Lung (tissue), 12 donors: ENCODE results near the gene RABL2B. TPM values are rescaled to one million over a fixed set of nuclear protein-coding genes. Genes with fewer than 3 reads are reported as not detected.

Experiments used
- ATAC-seq: fragments of 200-7000 bp; cut with Tn5 transposase; one replicate; pipeline ENCODE4 v1.9.1; 2020; ENCODE audit warnings: moderate number of reproducible peaks; ENCODE audit not compliant: insufficient read depth, low FRiP score
- DNase-seq, 3 donors: peaks; one replicate each; pipeline ENCODE4 v3.0.0-alpha.2; 2013 to 2017
- H3K27ac ChIP-seq, 2 donors: one replicate each; pipeline ENCODE4 v1.5.1; 2013; ENCODE audit warnings: mild to moderate bottlenecking in 2 of 2, moderate library complexity in 2 of 2, control low read depth in 1 of 2, inconsistent platforms in 1 of 2, low read depth in 1 of 2, low read length in 1 of 2
- H3K27me3 ChIP-seq, 3 donors: one replicate each; pipeline ENCODE4 v1.5.1; 2013; ENCODE audit warnings: low read length in 2 of 3; ENCODE audit not compliant: control insufficient read depth in 3 of 3, insufficient read depth in 3 of 3
- H3K36me3 ChIP-seq, 4 donors: one replicate each; pipeline ENCODE4 v1.5.1; 2013; ENCODE audit warnings: low read length in 4 of 4, mild to moderate bottlenecking in 1 of 4, moderate library complexity in 1 of 4; ENCODE audit not compliant: control insufficient read depth in 4 of 4, insufficient read depth in 4 of 4
- H3K4me1 ChIP-seq, 5 donors: one replicate each; pipeline ENCODE4 v1.5.1; 2013; ENCODE audit warnings: low read length in 5 of 5, mild to moderate bottlenecking in 2 of 5, moderate library complexity in 1 of 5; ENCODE audit not compliant: control insufficient read depth in 5 of 5, insufficient read depth in 5 of 5
- H3K4me3 ChIP-seq: one replicate; pipeline ENCODE4 v1.5.1; 2013; ENCODE audit warnings: mild to moderate bottlenecking, control low read depth, moderate library complexity
- H3K9ac ChIP-seq, 2 donors: one replicate each; pipeline ENCODE4 v1.5.1; 2013; ENCODE audit warnings: low read length in 2 of 2, control low read depth in 1 of 2; ENCODE audit not compliant: insufficient read depth in 1 of 2
- H3K9me3 ChIP-seq, 4 donors: one replicate each; pipeline ENCODE4 v1.5.1; 2013; ENCODE audit warnings: low read length in 3 of 4, mild to moderate bottlenecking in 1 of 4, moderate library complexity in 1 of 4; ENCODE audit not compliant: control insufficient read depth in 4 of 4, insufficient read depth in 3 of 4
- CTCF ChIP-seq: IDR thresholded peaks from 2 replicates; pipeline ENCODE4 v1.5.1; 2012; ENCODE audit warnings: mild to moderate bottlenecking; ENCODE audit errors: control extremely low read depth, extremely low read depth
- WGBS, 2 donors: extraction: QIAGEN DNeasy Blood & Tissue Kit; methylation state at CpG; one replicate each; pipeline ENCODE4 v1.1.7; 2013; 5-methylcytosine and 5-hydroxymethylcytosine counted together
- polyA plus RNA-seq, 2 donors: library from polyadenylated mRNA; stranded (reverse); fragments of 200-250 nt; gene quantifications; one replicate each; pipeline ENCODE4 v1.2.1, GENCODE V29; 2013
- total RNA-seq, 2 donors: library from RNA; depleted of rRNA in 1 of 2; stranded (reverse); fragments of >200 nt in 1 of 2; gene quantifications; one replicate each; pipeline ENCODE4 v1.2.1, GENCODE V29; 2014 to 2021
- donor health status: control.
- donor health status: control.
- donor health status: Bipolar disorder and iron deficiency.
- donor health status: healthy.
- donor health status: DM: yes; HTN: yes; CAD: no.

Gene RABL2B
- total and polyA plus RNA-seq, 4 donors, result 25.1 to 53.4 (median 32.5) TPM

GRCh38 chr22:50719814-50720300, 63.6 kb downstream of the RABL2B start:
- H3K27me3 ChIP-seq, result peaks cover 0 to 15% (median 7%) of the 10 kb centered on the region in 3 donors
- DNase-seq, result no peak
- no peak overlapping the region for H3K4me3 ChIP-seq
- 63 to 74% methylated on average over 39 to 40 of the region's 40 CpGs for WGBS, 2 donors
- H3K36me3 ChIP-seq, result peaks cover 0 to 31% (median 3%) of the 10 kb centered on the region in 4 donors
- no peak overlapping the region for H3K27ac ChIP-seq
- no peak overlapping the region for H3K9ac ChIP-seq
- no peaks in the 10 kb centered on the region for H3K9me3 ChIP-seq
- ATAC-seq, result no peak
- TF ChIP-seq CTCF, result no peak
- H3K4me1 ChIP-seq, result peaks cover 0 to 8% (median 0%) of the 10 kb centered on the region in 5 donors

- Histone ChIP-seq H3K36me3 (peaks cover 0 to 36% (median 2%) of the 10 kb centered on the region in 4 donors), H3K4me1 (peaks cover 0 to 10% (median 0%) of the 10 kb centered on the region in 5 donors), H3K4me3 (no peak overlapping the region), H3K27me3 (peaks cover 0 to 15% (median 7%) of the 10 kb centered on the region in 3 donors), H3K9ac (no peak overlapping the region), H3K9me3 (no peaks in the 10 kb centered on the region), H3K27ac (no peak overlapping the region)
- no peak for DNase-seq
- WGBS, 2 donors, result 93 to 98% methylated on average over 10 of the region's 10 CpGs
- ATAC-seq, result no peak
- TF ChIP-seq CTCF, result no peak
These were observed 65.1 kb downstream of the RABL2B start for GRCh38 chr22:50718352-50718709.

GRCh38 chr22:50717709-50718351, 65.6 kb downstream of the RABL2B start:
- peaks cover 0 to 34% (median 2%) of the 10 kb centered on the region in 4 donors for H3K36me3 ChIP-seq
- TF ChIP-seq CTCF, result no peak

More at GRCh38 chr22:50717709-50718351, 65.6 kb downstream of the RABL2B start:
- 88 to 91% methylated on average over 10 of the region's 10 CpGs for WGBS, 2 donors
- Histone ChIP-seq H3K27me3 (peaks cover 0 to 15% (median 7%) of the 10 kb centered on the region in 3 donors), H3K4me1 (peaks cover 0 to 10% (median 0%) of the 10 kb centered on the region in 5 donors), H3K9ac (no peak overlapping the region), H3K27ac (no peak overlapping the region), H3K4me3 (no peak overlapping the region), H3K9me3 (no peaks in the 10 kb centered on the region)
- no peak for DNase-seq
- no peak for ATAC-seq

Other genes starting within 250 kb of the RABL2B start
- 1 to 10 TPM in 1 of 2 donors, under 1 TPM in 1; 0.85 to 1.0 TPM for gene KLHDC7B, start 237.7 kb downstream of the RABL2B start, total RNA-seq
- gene KLHDC7B, start 237.7 kb downstream of the RABL2B start, polyA plus RNA-seq, result 1 to 10 TPM in 1 of 2 donors, under 1 TPM in 1; 0.39 to 1.6 TPM
- not detected for gene SYCE3, start 220.7 kb downstream of the RABL2B start, total RNA-seq
- 1 to 10 TPM; 1.1 to 1.7 TPM for gene SYCE3, start 220.7 kb downstream of the RABL2B start, polyA plus RNA-seq
- gene CPT1B, start 205.2 kb downstream of the RABL2B start, total RNA-seq, result 10 to 100 TPM in 1 of 2 donors, 1 to 10 TPM in 1; 5.7 to 21.2 TPM
- 10 to 100 TPM; 11.8 to 14.5 TPM for gene CPT1B, start 205.2 kb downstream of the RABL2B start, polyA plus RNA-seq
- gene CHKB, start 200.8 kb downstream of the RABL2B start, total RNA-seq, result 10 to 100 TPM; 59.4 to 87.3 TPM
- gene CHKB, start 200.8 kb downstream of the RABL2B start, polyA plus RNA-seq, result 100 to 1,000 TPM in 1 of 2 donors, 10 to 100 TPM in 1; 62.4 to 142 TPM
- gene MAPK8IP2, start 182.8 kb downstream of the RABL2B start, total RNA-seq, result 1 to 10 TPM; 1.2 to 2.7 TPM
- 1 to 10 TPM in 1 of 2 donors, under 1 TPM in 1; 0.91 to 1.1 TPM for gene MAPK8IP2, start 182.8 kb downstream of the RABL2B start, polyA plus RNA-seq
- 10 to 100 TPM; 21.2 to 57.7 TPM for gene ARSA, start 155.5 kb downstream of the RABL2B start, total RNA-seq
- gene ARSA, start 155.5 kb downstream of the RABL2B start, polyA plus RNA-seq, result 10 to 100 TPM; 34.7 to 46.3 TPM
- 10 to 100 TPM; 17.1 to 44.0 TPM for gene SHANK3, start 110.8 kb downstream of the RABL2B start, total RNA-seq
- gene SHANK3, start 110.8 kb downstream of the RABL2B start, polyA plus RNA-seq, result 10 to 100 TPM; 15.5 to 28.5 TPM
- 1 to 10 TPM in 1 of 2 donors, under 1 TPM in 1; 0.26 to 1.1 TPM for gene ACR, start 45.4 kb downstream of the RABL2B start, total RNA-seq
- 1 to 10 TPM in 1 of 2 donors, under 1 TPM in 1; 0.44 to 3.3 TPM for gene ACR, start 45.4 kb downstream of the RABL2B start, polyA plus RNA-seq